NOMO-1 (cell line): ENCODE measurements around the gene PSMD1.

Experiments
- DNase-seq, 2 experiments: peaks; one replicate each; lab custom pipeline; 2025; ENCODE audit not compliant: unreplicated experiment in 2 of 2; lab: John Stamatoyannopoulos, UW

The PSMD1 gene

GRCh38 chr2:231110551-231110950, 53.9 kb downstream of the PSMD1 start:
- peak; percentile 18 to 55 for DNase-seq

DNA sequence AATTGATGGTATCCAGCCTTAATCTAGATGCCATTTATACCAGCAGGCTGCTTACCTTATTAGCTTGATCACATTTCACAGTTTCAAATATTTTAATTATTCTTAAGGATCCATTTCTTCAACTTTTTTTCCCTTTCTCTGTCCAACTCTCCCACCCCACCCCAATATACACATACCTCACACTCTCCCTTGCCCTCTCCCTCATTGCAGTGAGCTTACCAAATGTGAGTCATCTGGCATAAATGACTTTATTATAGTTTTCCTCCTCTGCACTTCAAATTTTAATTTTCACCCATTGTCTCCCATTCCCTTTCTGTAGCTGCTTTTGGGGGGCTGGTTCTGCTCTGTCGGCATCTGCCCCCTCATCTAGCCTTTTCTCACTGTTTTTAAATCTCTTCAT, 55.3 kb downstream of the PSMD1 start:
- no peak for DNase-seq

GRCh38 chr2:231113489-231113888, 56.8 kb downstream of the PSMD1 start:
- DNase-seq = no peak

GRCh38 chr2:231115651-231116050, 59.0 kb downstream of the PSMD1 start:
- no peak for DNase-seq

GRCh38 chr2:231117148-231117547, 60.5 kb downstream of the PSMD1 start:
- no peak for DNase-seq

DNA sequence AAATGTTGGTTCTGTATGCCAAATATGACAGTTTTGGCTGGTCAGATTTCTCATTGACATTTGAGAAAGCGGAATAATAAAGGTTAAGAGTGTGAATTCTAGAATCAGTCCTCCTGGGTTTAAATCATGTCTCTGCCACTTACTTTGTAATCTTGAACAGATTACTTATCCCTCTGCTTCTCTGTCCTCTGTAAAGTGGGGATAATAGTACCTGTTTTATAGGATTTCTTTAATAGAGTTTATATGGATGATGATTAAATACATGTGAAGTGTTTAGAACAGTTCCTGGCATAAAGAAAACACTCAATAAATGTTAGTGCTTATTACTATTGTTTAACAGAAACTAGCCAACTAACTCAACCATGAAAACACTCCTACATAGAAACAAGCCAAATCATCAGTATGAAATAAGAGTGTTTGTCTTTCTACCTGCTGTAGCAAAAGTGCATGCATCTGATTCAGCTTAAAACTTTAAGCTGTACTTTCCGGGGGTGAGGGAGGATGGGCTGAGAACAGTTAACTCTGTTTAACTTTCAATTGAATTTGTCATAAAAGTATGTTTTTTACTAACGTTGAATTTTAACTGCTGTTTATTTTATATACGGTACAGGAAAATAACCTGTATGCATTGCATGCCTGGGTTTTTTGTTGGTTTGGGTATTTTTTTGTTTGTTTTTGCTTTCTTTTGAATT, 61.4 kb downstream of the PSMD1 start:
- no peak for DNase-seq

GRCh38 chr2:231118614-231118942, 61.9 kb downstream of the PSMD1 start:
- DNase-seq = no peak

DNA sequence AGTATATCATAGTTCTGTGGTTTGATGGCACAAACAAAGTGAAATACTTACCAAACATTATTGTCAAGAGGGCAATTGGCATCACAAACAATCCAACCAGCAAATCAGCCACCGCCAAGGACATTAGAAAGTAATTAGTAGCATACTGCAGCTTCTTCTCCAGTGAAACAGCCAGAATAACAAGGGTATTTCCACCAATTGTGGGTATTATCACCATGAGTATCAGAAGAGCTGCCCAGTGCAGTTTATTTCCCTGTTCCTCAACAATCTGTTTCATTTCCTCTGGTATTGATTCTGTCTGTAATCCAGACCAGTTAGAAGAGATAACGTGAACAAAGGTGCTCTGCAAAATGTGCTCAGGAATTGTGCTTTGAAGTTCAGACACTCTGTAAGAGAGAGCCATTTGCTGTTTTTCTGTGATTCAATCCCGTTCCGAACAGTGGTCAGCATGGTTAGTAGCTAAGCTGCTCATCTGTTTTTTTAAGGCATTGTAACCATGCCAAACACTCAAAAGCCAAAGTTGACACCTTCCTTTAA, 66.8 kb downstream of the PSMD1 start:
- DNase-seq = no peak

DNA sequence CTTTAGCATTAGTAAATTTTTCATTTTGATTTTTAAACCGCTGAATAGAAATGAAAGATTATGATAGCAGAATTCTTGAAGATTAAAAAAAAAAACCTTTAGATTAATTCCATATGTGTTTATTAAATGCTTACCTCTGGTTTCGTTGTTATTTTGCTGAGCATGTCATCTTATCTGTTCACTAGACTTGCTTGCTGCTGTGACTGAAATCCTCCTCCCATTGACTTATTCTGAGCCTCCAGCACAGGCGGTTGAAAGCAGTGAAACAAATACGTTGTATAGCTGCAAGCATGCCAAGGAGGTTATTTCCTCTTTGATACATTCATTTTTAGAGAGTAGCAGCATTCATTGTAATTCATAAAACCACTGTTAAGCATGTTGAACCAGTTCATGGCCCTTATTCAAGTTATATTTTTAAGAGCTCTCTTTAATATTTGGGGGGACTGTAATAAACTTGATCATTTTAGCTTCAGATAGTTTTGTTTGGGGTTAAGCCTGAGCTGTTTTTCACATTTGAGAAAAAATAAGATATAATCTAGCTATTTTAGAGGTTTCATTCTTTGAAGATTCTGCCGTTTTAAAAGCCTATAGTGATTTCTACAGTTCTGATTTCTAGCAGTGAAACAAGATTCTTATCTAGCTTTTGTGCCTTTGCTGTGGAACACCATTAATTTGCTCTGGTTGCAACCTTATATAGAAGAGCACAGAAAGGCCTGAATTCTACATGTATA, 68.3 kb downstream of the PSMD1 start, which contains the start of gene HTR2B:
TSS of gene HTR2B (minus strand) at position 205 of the 731 bp plus-strand sequence. CDS start 1,278 bp downstream, outside the sequence.
- DNase-seq = peak in 1 of 2 experiments; percentile 22

GRCh38 chr2:231126123-231126522, 69.5 kb downstream of the PSMD1 start:
- no peak for DNase-seq

GRCh38 chr2:231127480-231127879, 70.8 kb downstream of the PSMD1 start:
- no peak for DNase-seq

GRCh38 chr2:231127936-231128335, 71.3 kb downstream of the PSMD1 start:
- no peak for DNase-seq

DNA sequence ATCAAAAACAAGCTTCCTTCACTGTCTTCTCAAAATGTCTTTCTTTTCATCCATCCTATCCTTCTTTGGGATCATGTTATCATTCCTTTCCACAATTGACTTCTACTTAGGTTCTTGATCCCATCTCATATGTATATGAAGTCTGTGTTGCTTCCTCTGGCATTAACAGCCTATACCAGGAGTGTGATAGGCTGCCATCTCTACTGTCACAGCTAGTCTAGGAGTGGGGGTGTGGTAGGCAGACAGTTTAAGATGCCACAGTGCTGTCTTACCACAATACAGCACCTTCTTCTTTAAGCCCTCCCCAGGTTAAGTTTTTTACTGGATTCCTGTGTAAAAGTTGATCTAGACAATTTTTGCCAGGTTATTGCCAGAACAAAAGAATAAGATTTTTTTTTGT, 71.9 kb downstream of the PSMD1 start:
- no peak for DNase-seq

GRCh38 chr2:231129216-231129615, 72.5 kb downstream of the PSMD1 start:
- DNase-seq = no peak

DNA sequence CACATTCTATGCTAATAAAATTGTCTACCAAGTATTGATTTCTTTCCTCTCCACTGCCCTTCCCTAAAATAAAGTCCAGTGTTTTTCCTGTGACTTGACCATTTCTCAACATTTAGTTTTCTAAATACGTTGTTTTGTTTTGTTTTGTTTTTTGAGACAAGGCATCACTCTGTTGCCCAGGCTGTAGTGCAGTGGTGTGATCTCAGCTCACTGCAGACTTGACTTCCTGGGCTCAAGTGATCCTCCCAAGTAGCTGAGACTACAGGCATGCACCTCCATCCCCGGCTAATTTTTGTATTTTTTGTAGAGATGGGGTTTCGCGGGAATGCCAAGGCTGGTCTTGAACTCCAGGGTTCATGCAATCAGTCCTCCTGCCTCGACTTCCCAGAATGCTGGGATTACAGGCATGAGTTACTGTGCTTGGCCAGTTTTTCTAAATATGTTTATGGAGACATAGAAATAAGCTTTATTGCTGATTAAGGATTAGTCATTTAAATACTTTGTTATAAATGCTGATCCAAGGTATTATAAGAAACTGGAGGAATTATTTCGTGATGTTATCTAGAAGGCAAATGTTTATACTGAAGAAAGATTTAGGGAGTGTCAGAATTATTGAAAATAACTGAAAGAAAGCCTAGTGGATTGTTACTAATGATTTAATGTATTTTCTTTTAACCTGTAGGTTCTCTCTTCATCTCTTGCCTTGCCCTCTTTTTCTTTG, 73.8 kb downstream of the PSMD1 start:
- DNase-seq = no peak

DNA sequence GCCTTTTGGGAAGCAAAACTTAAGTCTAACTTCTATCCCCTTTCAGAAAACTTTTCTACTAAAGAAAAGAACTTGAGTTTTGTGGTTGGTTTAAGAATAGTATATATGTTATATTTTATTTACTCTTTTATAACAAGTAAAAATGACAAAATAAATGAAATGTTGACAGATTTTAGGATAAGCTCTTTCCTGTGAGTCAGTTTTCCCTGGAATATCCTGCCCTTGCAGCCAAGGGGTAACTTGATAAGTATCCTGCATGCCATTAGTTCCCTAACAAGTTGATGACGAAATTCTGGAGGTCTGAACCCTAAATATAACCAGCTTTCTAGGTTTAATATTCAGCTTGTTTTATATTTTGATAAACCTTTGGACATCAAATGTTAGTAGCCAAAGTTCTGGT, 75.5 kb downstream of the PSMD1 start:
- peak in 1 of 2 experiments; percentile 1 for DNase-seq

GRCh38 chr2:231133365-231134099, 76.9 kb downstream of the PSMD1 start:
- peak in 1 of 2 experiments; percentile 2 for DNase-seq

- peak in 1 of 2 experiments; percentile 64 for DNase-seq
Observed at GRCh38 chr2:231134910-231135655, 78.4 kb downstream of the PSMD1 start.

DNA sequence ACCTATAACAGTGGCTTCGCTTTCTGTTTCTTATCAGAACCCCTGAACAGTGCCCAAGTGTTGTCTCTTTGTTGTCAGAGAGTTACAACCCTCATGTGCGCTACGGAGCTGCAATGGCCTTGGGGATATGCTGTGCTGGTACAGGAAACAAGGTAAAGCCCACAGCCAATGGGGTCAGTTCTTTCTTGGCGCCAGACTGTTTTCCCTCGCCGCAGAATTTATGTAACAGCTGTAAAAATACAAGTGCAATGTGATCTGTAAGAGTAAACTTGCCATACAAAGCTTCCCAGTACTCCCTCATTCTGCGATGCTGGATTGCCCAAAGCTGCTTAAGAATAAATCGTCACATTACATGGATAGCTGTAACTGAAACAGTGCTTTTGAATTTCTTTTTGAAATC, 82.0 kb downstream of the PSMD1 start:
- no peak for DNase-seq

DNA sequence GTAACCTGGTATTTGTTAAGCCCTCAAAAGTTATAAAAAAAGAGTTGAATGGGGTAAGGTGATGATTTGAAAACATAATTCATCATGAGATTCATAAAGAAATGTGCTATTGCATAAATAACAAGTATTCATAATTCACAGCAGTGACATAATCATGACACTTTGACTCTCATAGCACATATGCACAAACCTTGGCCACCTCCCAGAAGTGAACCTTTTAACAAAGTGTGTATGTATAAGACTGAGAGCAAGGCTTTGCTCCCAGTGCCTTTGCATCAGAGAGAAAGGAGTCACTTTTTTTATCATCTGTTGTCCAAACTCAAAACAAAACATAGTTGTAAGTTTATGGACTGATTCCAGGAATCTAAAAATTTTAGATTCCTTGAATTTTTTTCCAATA, 83.1 kb downstream of the PSMD1 start:
- DNase-seq = no peak
